ENCODE data around the gene DES. TPM values are rescaled to one million over a fixed set of nuclear protein-coding genes. Genes with fewer than 3 reads are reported as not detected.
"Not testable (repeated sequence)": the region's sequence is repeated elsewhere in the genome, so short reads cannot be mapped to it uniquely, and the experiment has no call there.

Gene DES
- total RNA-seq, 1 experiment from 2014 or later, result not detected

DNA sequence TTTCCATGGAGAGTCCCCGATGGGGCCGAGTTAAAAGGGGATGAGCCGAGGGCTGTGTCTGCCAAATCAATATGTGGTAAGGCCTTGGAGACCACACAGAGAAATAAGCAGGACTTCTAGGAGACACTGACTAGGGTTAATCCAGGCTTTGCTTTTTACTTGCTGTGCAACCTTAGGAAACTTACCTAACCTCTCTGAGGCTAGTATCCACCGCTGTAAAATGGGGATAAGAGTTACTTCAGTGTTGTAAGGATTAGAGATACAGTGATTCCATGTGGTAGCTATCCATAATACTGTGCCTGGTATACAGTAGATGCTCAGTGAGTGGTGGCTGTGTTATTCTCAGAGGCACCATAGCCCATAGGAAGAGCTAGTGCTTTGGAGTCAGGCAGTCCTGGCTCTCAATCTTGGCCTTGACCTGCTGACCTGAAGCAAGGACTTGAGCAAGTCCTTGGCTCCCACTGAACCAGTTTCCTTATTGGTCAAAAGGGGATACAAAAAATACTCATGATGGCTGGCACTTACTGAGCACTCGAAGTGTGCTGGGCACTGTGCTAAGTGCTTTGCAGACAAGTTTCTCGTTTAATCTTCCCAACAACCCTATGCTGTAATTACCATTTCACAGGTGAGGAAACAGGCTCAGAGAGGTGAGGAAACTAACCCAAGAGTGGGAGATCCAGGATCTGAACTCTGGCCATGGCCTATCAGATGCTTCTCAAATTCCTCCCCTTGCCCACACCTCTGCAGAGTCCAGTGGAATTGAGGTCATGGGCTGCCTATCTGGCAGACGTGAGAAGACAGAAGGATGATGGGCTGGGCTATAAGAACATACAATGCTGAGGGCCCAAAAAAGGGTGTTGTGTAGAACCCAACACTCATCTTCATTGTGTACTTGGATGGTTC lies 12.0 kb upstream of the DES start:
- Histone ChIP-seq H3K27me3 (ENCODE audit: low read length) (no peaks in the 10 kb centered on the region), H4K20me1 (ENCODE audit: low read length) (no peaks in the 10 kb centered on the region), H3K4me3 (ENCODE audit: low read length) (no peak overlapping the region), H3K27ac (ENCODE audit: low read length) (no peak overlapping the region), H2AFZ (ENCODE audit: low read length) (no peak overlapping the region), H3K4me2 (ENCODE audit: low read length) (no peak overlapping the region), H3K9ac (ENCODE audit: low read length) (no peak overlapping the region), H3K79me2 (ENCODE audit: low read length) (no peaks in the 10 kb centered on the region), H3K36me3 (ENCODE audit: low read depth, low read length) (no peaks in the 10 kb centered on the region), H3F3A (ENCODE audit: low read length, unreplicated experiment) (no peaks in the 10 kb centered on the region), H3K9me2 (replicated peaks; ENCODE audit: low read length) (no peaks in the 10 kb centered on the region), H3K4me1 (ENCODE audit: insufficient read depth, low read length) (peaks cover 6% of the 10 kb centered on the region), H3K9me3 (ENCODE audit: low read length) (no peaks in the 10 kb centered on the region)
- CTCF ChIA-PET, result no interaction called here
- POLR2A ChIA-PET (ENCODE audit: unreplicated experiment), result no interaction called here
- intact Hi-C loops (cut with micrococcal nuclease), result no loop called here
- TF ChIP-seq EZH2 (IDR thresholded peaks at IDR 0.05; ENCODE audit: low read length, unreplicated experiment), result no peak
- TF ChIP-seq, protein P1, sequence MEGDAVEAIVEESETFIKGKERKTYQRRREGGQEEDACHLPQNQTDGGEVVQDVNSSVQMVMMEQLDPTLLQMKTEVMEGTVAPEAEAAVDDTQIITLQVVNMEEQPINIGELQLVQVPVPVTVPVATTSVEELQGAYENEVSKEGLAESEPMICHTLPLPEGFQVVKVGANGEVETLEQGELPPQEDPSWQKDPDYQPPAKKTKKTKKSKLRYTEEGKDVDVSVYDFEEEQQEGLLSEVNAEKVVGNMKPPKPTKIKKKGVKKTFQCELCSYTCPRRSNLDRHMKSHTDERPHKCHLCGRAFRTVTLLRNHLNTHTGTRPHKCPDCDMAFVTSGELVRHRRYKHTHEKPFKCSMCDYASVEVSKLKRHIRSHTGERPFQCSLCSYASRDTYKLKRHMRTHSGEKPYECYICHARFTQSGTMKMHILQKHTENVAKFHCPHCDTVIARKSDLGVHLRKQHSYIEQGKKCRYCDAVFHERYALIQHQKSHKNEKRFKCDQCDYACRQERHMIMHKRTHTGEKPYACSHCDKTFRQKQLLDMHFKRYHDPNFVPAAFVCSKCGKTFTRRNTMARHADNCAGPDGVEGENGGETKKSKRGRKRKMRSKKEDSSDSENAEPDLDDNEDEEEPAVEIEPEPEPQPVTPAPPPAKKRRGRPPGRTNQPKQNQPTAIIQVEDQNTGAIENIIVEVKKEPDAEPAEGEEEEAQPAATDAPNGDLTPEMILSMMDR (conservative IDR thresholded peaks at IDR 0.05; ENCODE audit: low read depth, low read length), result no peak
- TF ChIP-seq EZH2phosphoT487 (IDR thresholded peaks at IDR 0.05; ENCODE audit: borderline replicate concordance, low read length), result no peak
- DNase-seq (no peak), ATAC-seq (no peak)
- no TSS peak for BruUV-seq (replicated peaks)

DNA sequence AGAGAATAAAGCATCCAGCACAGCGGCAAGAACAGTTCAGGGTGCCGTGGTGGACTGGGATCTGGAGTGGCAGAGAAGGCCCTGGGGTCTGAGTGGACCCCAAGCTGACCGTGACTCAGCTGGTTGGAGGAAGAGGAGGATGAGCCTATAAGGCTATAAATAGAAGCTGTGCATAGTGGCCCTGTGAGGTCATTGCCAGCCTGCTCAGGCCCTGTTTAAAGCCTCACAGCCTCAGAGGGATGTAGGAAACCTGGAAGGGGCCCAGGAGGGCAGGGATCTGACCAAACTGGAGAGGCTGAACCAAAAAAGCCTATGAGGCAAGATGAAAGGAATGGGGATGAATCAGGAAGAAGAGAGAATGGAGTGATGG lies 11.3 kb upstream of the DES start:
- Histone ChIP-seq H3K9me2 (replicated peaks; ENCODE audit: low read length) (no peaks in the 10 kb centered on the region), H3K9ac (ENCODE audit: low read length) (no peak overlapping the region), H3K27ac (ENCODE audit: low read length) (no peak overlapping the region), H3F3A (ENCODE audit: low read length, unreplicated experiment) (no peaks in the 10 kb centered on the region), H3K4me2 (ENCODE audit: low read length) (no peak overlapping the region), H3K36me3 (ENCODE audit: low read depth, low read length) (no peaks in the 10 kb centered on the region), H2AFZ (ENCODE audit: low read length) (no peak overlapping the region), H3K79me2 (ENCODE audit: low read length) (no peaks in the 10 kb centered on the region), H3K9me3 (ENCODE audit: low read length) (no peaks in the 10 kb centered on the region), H3K4me1 (ENCODE audit: insufficient read depth, low read length) (peaks cover 6% of the 10 kb centered on the region), H3K4me3 (ENCODE audit: low read length) (no peak overlapping the region), H4K20me1 (ENCODE audit: low read length) (no peaks in the 10 kb centered on the region), H3K27me3 (ENCODE audit: low read length) (no peaks in the 10 kb centered on the region)
- ATAC-seq (no peak), DNase-seq (peak; percentile 41)
- TF ChIP-seq EZH2phosphoT487 (IDR thresholded peaks at IDR 0.05; ENCODE audit: borderline replicate concordance, low read length) (no peak), EZH2 (IDR thresholded peaks at IDR 0.05; ENCODE audit: low read length, unreplicated experiment) (no peak)
- TF ChIP-seq, protein P1 (conservative IDR thresholded peaks at IDR 0.05; ENCODE audit: low read depth, low read length), result no peak
- BruUV-seq (replicated peaks), result no TSS peak
- ChIA-PET POLR2A (ENCODE audit: unreplicated experiment) (no interaction called here), CTCF (no interaction called here)
- intact Hi-C loops (cut with micrococcal nuclease), result no loop called here

- H3K4me1 ChIP-seq (ENCODE audit: insufficient read depth, low read length); H3K27ac ChIP-seq (ENCODE audit: low read length); H3K9ac ChIP-seq (ENCODE audit: low read length); ATAC-seq; H4K20me1 ChIP-seq (ENCODE audit: low read length); CTCF ChIA-PET; BruUV-seq (replicated peaks); H3K9me2 ChIP-seq (replicated peaks; ENCODE audit: low read length); H3K4me3 ChIP-seq (ENCODE audit: low read length); H3K79me2 ChIP-seq (ENCODE audit: low read length); DNase-seq; intact Hi-C loops (cut with micrococcal nuclease); H3F3A ChIP-seq (ENCODE audit: low read length, unreplicated experiment); H3K4me2 ChIP-seq (ENCODE audit: low read length); H3K9me3 ChIP-seq (ENCODE audit: low read length); H3K27me3 ChIP-seq (ENCODE audit: low read length); H2AFZ ChIP-seq (ENCODE audit: low read length); H3K36me3 ChIP-seq (ENCODE audit: low read depth, low read length); POLR2A ChIA-PET (ENCODE audit: unreplicated experiment): not testable (repeated sequence)
Observed at GRCh38 chr2:219407343-219407742, 10.8 kb upstream of the DES start.
